Natural killer cell (primary cell): ENCODE data around the gene HMCN2. TPM values are rescaled to one million over a fixed set of nuclear protein-coding genes. Genes with fewer than 3 reads are reported as not detected.

Experiments
- ATAC-seq, 3 donors: fragments of 150-1000 bp in 2 of 3; fragments of 200-7000 bp in 1 of 3; cut with Tn5 transposase; 1 replicate in 1 of 3; 2 replicates in 2 of 3; pipeline ENCODE4 v1.10.0; 2021; ENCODE audit warnings: mild to moderate bottlenecking in 2 of 3, moderate library complexity in 2 of 3
- DNase-seq, 2 donors: peaks; one replicate each; pipeline versions ENCODE4 v3.0.0 to v3.0.0-alpha.2; 2013 to 2021; ENCODE audit warnings: mixed read lengths in 1 of 2
- H3K27ac ChIP-seq: one replicate; pipeline ENCODE4 v1.5.1; 2013; ENCODE audit warnings: mild to moderate bottlenecking, low read length
- H3K27me3 ChIP-seq: one replicate; pipeline ENCODE4 v1.6.1; 2013; ENCODE audit warnings: low read length; ENCODE audit not compliant: control insufficient read depth, insufficient read depth
- H3K36me3 ChIP-seq: one replicate; pipeline ENCODE4 v1.6.1; 2013; ENCODE audit warnings: low read length; ENCODE audit not compliant: control insufficient read depth, insufficient read depth
- H3K4me1 ChIP-seq: one replicate; pipeline ENCODE4 v1.6.1; 2013; ENCODE audit warnings: low read length; ENCODE audit not compliant: control insufficient read depth, insufficient read depth
- H3K4me3 ChIP-seq: one replicate; pipeline ENCODE4 v1.5.1; 2013; ENCODE audit warnings: low read length
- H3K9me3 ChIP-seq: one replicate; pipeline ENCODE4 v1.6.1; 2013; ENCODE audit warnings: low read length; ENCODE audit not compliant: control insufficient read depth, insufficient read depth
- H3K27ac Mint-ChIP-seq, 2 donors: one replicate each; pipeline ENCODE4 v1.8.0; 2022; ENCODE audit warnings: mild to moderate bottlenecking in 2 of 2, mixed read lengths in 2 of 2, moderate library complexity in 1 of 2
- H3K27me3 Mint-ChIP-seq, 2 donors: one replicate each; pipeline ENCODE4 v1.8.0; 2022; ENCODE audit warnings: low read depth in 2 of 2, mixed read lengths in 2 of 2
- H3K36me3 Mint-ChIP-seq: one replicate; pipeline ENCODE4 v1.8.0; 2022; ENCODE audit warnings: mixed read lengths
- H3K4me1 Mint-ChIP-seq, 2 donors: one replicate each; pipeline ENCODE4 v1.8.0; 2022; ENCODE audit warnings: mixed read lengths in 2 of 2
- H3K4me3 Mint-ChIP-seq: one replicate; pipeline ENCODE4 v1.8.0; 2022; ENCODE audit warnings: mild to moderate bottlenecking, moderate library complexity, mixed read lengths
- H3K9me3 Mint-ChIP-seq, 2 donors: one replicate each; pipeline ENCODE4 v1.8.0; 2022; ENCODE audit warnings: mixed read lengths in 2 of 2
- WGBS: methylation state at CpG from one replicate; pipeline ENCODE4 v1.1.7; 2013; ENCODE audit warnings: missing lambda C conversion rate; ENCODE audit not compliant: insufficient coverage; 5-methylcytosine and 5-hydroxymethylcytosine counted together
- intact Hi-C: fragments of 100-400 bp; cut with micrococcal nuclease; formaldehyde crosslinking; loops from one replicate; pipeline ENCODE4 v1.14.2; 2022
- total RNA-seq, 4 donors: library from RNA; stranded (reverse); fragments of 120-200 nt in 1 of 4; gene quantifications; one replicate each; pipeline versions ENCODE4 v1.2.3 to v1.2.4, GENCODE V29; 2013 to 2022
- TF ChIP-seq, protein P1 (sequence below): fragments of 200-600 bp; IDR thresholded peaks from one replicate; pipeline ENCODE4 v1.8.0; 2022; ENCODE audit warnings: antibody characterized with exemption

Gene HMCN2
- total RNA-seq, 3 donors from 2014 or later (not counting 1 experiment from before 2014, with no cell fraction given), result not detected

DNA sequence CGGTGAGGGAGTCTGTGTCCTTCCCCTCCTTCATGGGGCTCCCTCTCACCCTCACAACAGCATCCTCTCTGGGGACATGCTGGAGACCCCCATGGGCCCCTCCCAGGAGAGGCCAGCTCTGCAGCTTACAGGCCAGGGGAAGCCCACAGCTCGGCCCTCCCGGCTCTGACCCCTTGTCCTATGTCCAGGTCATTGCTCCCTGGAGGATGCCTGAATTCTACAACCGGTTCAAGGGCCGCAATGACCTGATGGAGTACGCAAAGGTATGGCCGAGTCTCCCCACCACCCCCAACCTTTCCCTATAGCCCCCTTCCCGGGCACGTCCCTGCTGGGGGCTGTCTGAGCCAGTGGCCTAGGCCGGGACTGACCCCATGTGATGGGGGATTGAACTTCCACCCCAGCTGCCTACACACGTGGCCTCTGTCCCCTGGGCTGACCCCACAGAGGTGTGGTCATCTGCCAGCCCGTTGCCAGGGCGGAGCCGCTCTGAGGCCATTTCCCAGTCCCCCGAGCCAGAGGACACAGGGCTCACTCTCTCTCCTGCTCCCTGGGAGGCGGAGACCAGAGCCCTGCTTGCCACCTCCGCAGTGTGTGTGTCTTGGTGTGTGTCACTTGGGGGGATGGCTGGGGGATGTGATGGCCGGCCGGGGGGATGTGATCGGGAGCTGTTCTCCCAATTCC lies 201.1 kb downstream of the HMCN2 start:
- H3K4me1 Mint-ChIP-seq, result no peaks in the 10 kb centered on the region
- no peaks in the 10 kb centered on the region for H3K4me1 ChIP-seq
- H3K9me3 Mint-ChIP-seq, result no peaks in the 10 kb centered on the region
- H3K27me3 ChIP-seq, result peaks cover 2% of the 10 kb centered on the region
- H3K9me3 ChIP-seq, result no peaks in the 10 kb centered on the region
- no peak for ATAC-seq
- no peak overlapping the region for H3K27ac Mint-ChIP-seq
- intact Hi-C loops, result loop anchor here (10.0 kb wide), 1 partner anchor 398 kb away; no protein-coding TSS in a partner anchor
- no peaks in the 10 kb centered on the region for H3K36me3 Mint-ChIP-seq
- 57% methylated on average over 20 of the region's 20 CpGs for WGBS
- no peak overlapping the region for H3K4me3 ChIP-seq
- H3K27me3 Mint-ChIP-seq, result peaks cover 8 to 16% of the 10 kb centered on the region in 2 donors
- H3K27ac ChIP-seq, result no peak overlapping the region
- no peak for DNase-seq
- H3K36me3 ChIP-seq, result no peaks in the 10 kb centered on the region
- H3K4me3 Mint-ChIP-seq, result no peak overlapping the region
- TF ChIP-seq, protein P1, sequence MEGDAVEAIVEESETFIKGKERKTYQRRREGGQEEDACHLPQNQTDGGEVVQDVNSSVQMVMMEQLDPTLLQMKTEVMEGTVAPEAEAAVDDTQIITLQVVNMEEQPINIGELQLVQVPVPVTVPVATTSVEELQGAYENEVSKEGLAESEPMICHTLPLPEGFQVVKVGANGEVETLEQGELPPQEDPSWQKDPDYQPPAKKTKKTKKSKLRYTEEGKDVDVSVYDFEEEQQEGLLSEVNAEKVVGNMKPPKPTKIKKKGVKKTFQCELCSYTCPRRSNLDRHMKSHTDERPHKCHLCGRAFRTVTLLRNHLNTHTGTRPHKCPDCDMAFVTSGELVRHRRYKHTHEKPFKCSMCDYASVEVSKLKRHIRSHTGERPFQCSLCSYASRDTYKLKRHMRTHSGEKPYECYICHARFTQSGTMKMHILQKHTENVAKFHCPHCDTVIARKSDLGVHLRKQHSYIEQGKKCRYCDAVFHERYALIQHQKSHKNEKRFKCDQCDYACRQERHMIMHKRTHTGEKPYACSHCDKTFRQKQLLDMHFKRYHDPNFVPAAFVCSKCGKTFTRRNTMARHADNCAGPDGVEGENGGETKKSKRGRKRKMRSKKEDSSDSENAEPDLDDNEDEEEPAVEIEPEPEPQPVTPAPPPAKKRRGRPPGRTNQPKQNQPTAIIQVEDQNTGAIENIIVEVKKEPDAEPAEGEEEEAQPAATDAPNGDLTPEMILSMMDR, result no peak

DNA sequence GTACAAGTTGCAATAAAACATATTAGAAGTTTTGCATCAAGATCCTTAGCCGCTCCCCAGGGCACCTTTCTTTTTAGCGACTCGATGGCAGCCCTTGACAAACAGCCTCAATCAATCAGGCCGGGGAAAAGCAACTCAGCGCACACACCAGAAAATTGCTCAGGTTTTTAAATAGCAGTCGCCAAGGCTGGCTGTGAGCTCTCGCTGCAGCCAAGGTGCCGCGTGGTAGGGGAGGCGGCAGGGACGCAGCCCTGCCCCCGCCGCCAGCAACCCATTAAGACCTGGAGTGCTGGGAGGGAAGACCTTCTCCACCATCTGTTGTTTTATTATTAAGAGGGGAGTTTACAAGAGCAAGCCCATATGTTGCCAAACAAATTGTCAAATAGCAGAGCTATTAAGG lies 201.8 kb downstream of the HMCN2 start:
- Histone ChIP-seq H3K36me3 (no peaks in the 10 kb centered on the region), H3K27me3 (peaks cover 8% of the 10 kb centered on the region)
- H3K27ac Mint-ChIP-seq, result no peak overlapping the region

DNA sequence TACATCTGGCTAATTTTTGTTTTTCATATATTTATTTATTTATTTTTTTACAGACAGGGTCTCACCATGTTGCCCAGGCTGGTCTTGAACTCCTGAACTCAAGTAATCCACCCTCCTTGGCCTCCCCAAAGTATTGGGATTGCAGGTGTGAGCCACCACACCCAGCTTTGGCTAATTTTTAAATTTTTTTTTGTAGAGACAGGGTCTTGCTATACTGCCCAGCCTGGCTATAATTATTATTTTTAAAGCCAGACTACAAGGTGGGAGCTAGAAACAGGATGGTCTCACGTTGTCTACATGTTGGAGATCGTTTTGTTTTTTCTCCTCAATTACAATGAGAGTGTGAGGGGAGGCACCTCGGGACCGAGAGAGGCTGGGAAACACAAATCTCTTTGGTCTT lies 203.0 kb downstream of the HMCN2 start:
- H3K4me3 ChIP-seq, result no peak overlapping the region
- Mint-ChIP-seq H3K27me3 (peaks cover 8 to 20% of the 10 kb centered on the region in 2 donors), H3K36me3 (no peaks in the 10 kb centered on the region), H3K9me3 (no peaks in the 10 kb centered on the region), H3K4me1 (no peaks in the 10 kb centered on the region), H3K4me3 (no peak overlapping the region), H3K27ac (no peak overlapping the region)
- no peak for ATAC-seq
- no peak for DNase-seq
- no peaks in the 10 kb centered on the region for H3K9me3 ChIP-seq
- H3K36me3 ChIP-seq, result no peaks in the 10 kb centered on the region
- H3K27me3 ChIP-seq, result peaks cover 8% of the 10 kb centered on the region
- 33% methylated on average over 4 of the region's 4 CpGs for WGBS
- TF ChIP-seq, protein P1, result no peak
- intact Hi-C loops, result loop anchor here (10.0 kb wide), 1 partner anchor 396 kb away; no protein-coding TSS in a partner anchor
- no peak overlapping the region for H3K27ac ChIP-seq
- no peaks in the 10 kb centered on the region for H3K4me1 ChIP-seq

More for the DNA sequence above, 201.8 kb downstream of the HMCN2 start:
- no peaks in the 10 kb centered on the region for H3K4me1 ChIP-seq
- no peak overlapping the region for H3K4me3 ChIP-seq
- H3K9me3 Mint-ChIP-seq, result no peaks in the 10 kb centered on the region
- no peaks in the 10 kb centered on the region for H3K36me3 Mint-ChIP-seq
- no peaks in the 10 kb centered on the region for H3K4me1 Mint-ChIP-seq
- H3K9me3 ChIP-seq, result no peaks in the 10 kb centered on the region
- 4% methylated on average over 13 of the region's 13 CpGs for WGBS
- TF ChIP-seq, protein P1, result no peak
- no peak overlapping the region for H3K4me3 Mint-ChIP-seq
- intact Hi-C loops, result loop anchor here (10.0 kb wide), 1 partner anchor 397 kb away; no protein-coding TSS in a partner anchor
- ATAC-seq (no peak), DNase-seq (no peak)
- peaks cover 8 to 20% of the 10 kb centered on the region in 2 donors for H3K27me3 Mint-ChIP-seq
- no peak overlapping the region for H3K27ac ChIP-seq

DNA sequence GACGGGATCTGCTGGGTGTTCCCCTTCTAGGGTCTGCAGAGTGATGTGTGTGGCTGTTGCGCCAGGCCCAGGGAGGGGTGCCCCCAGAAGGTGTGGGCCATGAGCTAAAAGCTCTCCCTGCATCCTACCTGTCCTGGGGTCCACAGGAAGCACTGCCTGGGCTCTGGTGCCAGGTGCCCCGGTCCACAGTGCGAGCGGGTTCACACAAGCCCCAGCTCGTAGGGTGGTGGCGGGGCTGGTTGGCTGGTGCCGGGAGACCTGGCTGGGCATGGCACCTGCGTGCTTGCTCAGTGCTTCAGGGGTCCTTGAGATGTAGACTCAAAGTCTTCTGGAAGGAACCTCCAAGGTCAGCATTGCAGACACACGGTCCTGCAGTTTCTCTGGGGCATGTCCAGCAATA lies 204.7 kb downstream of the HMCN2 start:
- no peak overlapping the region for H3K27ac Mint-ChIP-seq
- ATAC-seq, result no peak
- no peak overlapping the region for H3K4me3 Mint-ChIP-seq

More for the DNA sequence above, 204.7 kb downstream of the HMCN2 start:
- TF ChIP-seq, protein P1, result no peak
- Mint-ChIP-seq H3K9me3 (no peaks in the 10 kb centered on the region), H3K4me1 (no peaks in the 10 kb centered on the region), H3K27me3 (peaks cover 8 to 22% of the 10 kb centered on the region in 2 donors), H3K36me3 (no peaks in the 10 kb centered on the region)
- Histone ChIP-seq H3K36me3 (no peaks in the 10 kb centered on the region), H3K4me3 (no peak overlapping the region), H3K4me1 (no peaks in the 10 kb centered on the region), H3K27me3 (peaks cover 8% of the 10 kb centered on the region), H3K27ac (no peak overlapping the region), H3K9me3 (no peaks in the 10 kb centered on the region)
- DNase-seq, result no peak
- WGBS, result 84% methylated on average over 10 of the region's 10 CpGs
- intact Hi-C loops, result no loop called here
